ENCODE measurements around the gene CAPN8. TPM values are rescaled to one million over a fixed set of nuclear protein-coding genes. Genes with fewer than 3 reads are reported as not detected.
A peak's percentile ranks its signal among the peaks of the same experiment; 100 is the strongest.

The CAPN8 gene
- polyA plus RNA-seq, 1 donor (not counting 4 experiments of a cell fraction or from before 2014, with no cell fraction given) = 4.7 TPM

GRCh38 chr1:223670458-223671159, 5.1 kb upstream of the CAPN8 start:
- H2AFZ ChIP-seq (ENCODE audit: control insufficient read depth, low read length) = no peak overlapping the region
- TF ChIP-seq EZH2 (IDR thresholded peaks at IDR 0.05; ENCODE audit: low read length) (no peak), CTCF (optimal IDR thresholded peaks at IDR 0.05 in 1 of 3, IDR thresholded peaks at IDR 0.05 in 1 of 3, conservative IDR thresholded peaks at IDR 0.05 in 1 of 3; ENCODE audit: extremely low read depth in 1 of 3, insufficient read depth in 2 of 3, low read length in 3 of 3) (peak; percentile 81 to 82 (median 82))
- no peaks in the 10 kb centered on the region for H3K27me3 ChIP-seq (ENCODE audit: control insufficient read depth, extremely low read depth, insufficient read depth, low read length)
- peaks cover 15% of the 10 kb centered on the region for H3K4me1 ChIP-seq (ENCODE audit: control insufficient read depth, extremely low read depth, insufficient read depth, low read length)
- DNase-seq (ENCODE audit: low read depth, low spot score) = no peak
- no peak overlapping the region for H3K27ac ChIP-seq (ENCODE audit: control insufficient read depth, insufficient read depth, low read length)
- peak; percentile 88 for FAIRE-seq
- no peaks in the 10 kb centered on the region for H3K79me2 ChIP-seq (ENCODE audit: control insufficient read depth, insufficient read depth, low read length)
- no peaks in the 10 kb centered on the region for H3K9me1 ChIP-seq (ENCODE audit: control insufficient read depth, extremely low read depth, insufficient read depth, low read length)
- H3K9me3 ChIP-seq (ENCODE audit: control insufficient read depth, low read depth, low read length) = no peaks in the 10 kb centered on the region
- H4K20me1 ChIP-seq (ENCODE audit: control insufficient read depth, extremely low read depth, insufficient read depth, low read length) = no peaks in the 10 kb centered on the region
- H3K9ac ChIP-seq (ENCODE audit: control insufficient read depth, extremely low read depth, insufficient read depth, low read length) = no peak overlapping the region
- dilution Hi-C loops (cut with MboI; ENCODE audit: extremely low pct_ligation_motif_present, low sequenced_read_pairs) = no loop called here
- no peak overlapping the region for H3K4me2 ChIP-seq (ENCODE audit: control insufficient read depth, extremely low read depth, insufficient read depth, low read depth, low read length)
- no peak overlapping the region for H3K4me3 ChIP-seq (ENCODE audit: control insufficient read depth in 2 of 3, extremely low read depth in 1 of 3, insufficient read depth in 2 of 3, low read depth in 1 of 3, low read length in 3 of 3)
- no peaks in the 10 kb centered on the region for H3K36me3 ChIP-seq (ENCODE audit: control insufficient read depth in 2 of 2, extremely low read depth in 1 of 2, insufficient read depth in 2 of 2, low read length in 2 of 2)

DNA sequence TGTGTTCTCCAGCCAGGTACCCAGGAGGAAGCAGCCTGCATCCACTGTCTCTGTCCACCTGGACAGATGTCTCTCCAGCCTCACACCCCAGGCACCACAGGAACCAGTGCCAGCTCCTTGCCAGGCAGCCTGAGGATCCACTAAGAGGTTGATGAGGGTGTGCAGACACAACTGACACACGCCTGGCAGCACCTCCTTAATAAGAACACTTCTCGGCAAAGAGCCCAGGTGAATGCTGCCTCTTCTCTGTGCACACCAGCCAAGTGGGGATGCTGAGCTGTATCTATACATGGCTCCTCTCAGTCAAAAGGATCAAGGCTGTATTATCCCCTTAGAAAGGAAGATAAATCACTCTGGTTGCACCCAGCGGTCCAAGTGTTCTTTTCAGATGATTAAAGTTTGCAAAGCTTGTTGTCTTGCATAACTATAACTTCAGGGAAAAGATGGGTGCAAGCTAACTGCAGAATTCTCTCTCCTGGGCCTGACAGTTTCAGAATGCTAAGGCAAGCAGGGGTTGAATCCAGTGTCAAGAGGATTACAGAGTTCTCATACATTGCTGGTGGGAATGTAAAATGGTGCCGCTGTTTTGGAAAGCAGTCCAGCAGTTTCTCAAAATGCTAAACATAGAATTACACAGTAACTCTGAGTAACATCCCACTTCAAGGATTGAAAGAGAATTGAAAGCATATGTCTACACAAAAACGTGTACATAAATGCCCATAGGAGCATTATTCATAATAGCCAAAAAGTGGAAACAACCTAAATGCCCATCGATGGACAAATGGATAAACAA, 3.7 kb upstream of the CAPN8 start:
- Histone ChIP-seq H3K27me3 (ENCODE audit: control insufficient read depth, extremely low read depth, insufficient read depth, low read length) (no peaks in the 10 kb centered on the region), H4K20me1 (ENCODE audit: control insufficient read depth, extremely low read depth, insufficient read depth, low read length) (no peaks in the 10 kb centered on the region), H3K4me3 (ENCODE audit: control insufficient read depth in 2 of 3, extremely low read depth in 1 of 3, insufficient read depth in 2 of 3, low read depth in 1 of 3, low read length in 3 of 3) (no peak overlapping the region), H3K9me3 (ENCODE audit: control insufficient read depth, low read depth, low read length) (no peaks in the 10 kb centered on the region), H3K9ac (ENCODE audit: control insufficient read depth, extremely low read depth, insufficient read depth, low read length) (no peak overlapping the region), H3K79me2 (ENCODE audit: control insufficient read depth, insufficient read depth, low read length) (no peaks in the 10 kb centered on the region), H2AFZ (ENCODE audit: control insufficient read depth, low read length) (no peak overlapping the region), H3K4me2 (ENCODE audit: control insufficient read depth, extremely low read depth, insufficient read depth, low read depth, low read length) (no peak overlapping the region), H3K4me1 (ENCODE audit: control insufficient read depth, extremely low read depth, insufficient read depth, low read length) (peaks cover 22% of the 10 kb centered on the region), H3K27ac (ENCODE audit: control insufficient read depth, insufficient read depth, low read length) (no peak overlapping the region), H3K9me1 (ENCODE audit: control insufficient read depth, extremely low read depth, insufficient read depth, low read length) (no peaks in the 10 kb centered on the region), H3K36me3 (ENCODE audit: control insufficient read depth in 2 of 2, extremely low read depth in 1 of 2, insufficient read depth in 2 of 2, low read length in 2 of 2) (no peaks in the 10 kb centered on the region)
- no peak for DNase-seq (ENCODE audit: low read depth, low spot score)
- dilution Hi-C loops (cut with MboI; ENCODE audit: extremely low pct_ligation_motif_present, low sequenced_read_pairs) = no loop called here
- no peak for FAIRE-seq
- TF ChIP-seq CTCF (optimal IDR thresholded peaks at IDR 0.05 in 1 of 3, IDR thresholded peaks at IDR 0.05 in 1 of 3, conservative IDR thresholded peaks at IDR 0.05 in 1 of 3; ENCODE audit: extremely low read depth in 1 of 3, insufficient read depth in 2 of 3, low read length in 3 of 3) (no peak), EZH2 (IDR thresholded peaks at IDR 0.05; ENCODE audit: low read length) (no peak)
